Stimulated activated CD8-positive, alpha-beta memory T cell treated with anti-CD3 and anti-CD28 coated beads, Interleukin-12 subunit alpha, Interleukin-12 subunit beta, amount 100 ng/mL, for 24 hours (primary cell): ENCODE data around the gene SLC22A2.
"Not testable (repeated sequence)": the region's sequence is repeated elsewhere in the genome, so short reads cannot be mapped to it uniquely, and the experiment has no call there.

Experiments used
- DNase-seq: peaks from one replicate; pipeline ENCODE4 v3.0.0-alpha.2; 2020; ENCODE audit errors: extremely low read depth

Gene SLC22A2

GRCh38 chr6:160258346-160259142 lies at the start of gene SLC22A2:
Gene SLC22A2, minus strand, starts transcription at chr6:160258821. Its CDS starts 64 bp downstream, at chr6:160258757.
- DNase-seq = no peak

- no peak for DNase-seq
These were observed 47.5 kb upstream of the SLC22A2 start for GRCh38 chr6:160305926-160306713.

- DNase-seq = no peak
These were observed 45.2 kb upstream of the SLC22A2 start for GRCh38 chr6:160303806-160304205.

- not testable (repeated sequence) for DNase-seq
These were observed 43.9 kb upstream of the SLC22A2 start for GRCh38 chr6:160302431-160303082.

- no peak for DNase-seq
These were observed 42.7 kb upstream of the SLC22A2 start for GRCh38 chr6:160301339-160301738.

GRCh38 chr6:160300076-160300695 lies 41.6 kb upstream of the SLC22A2 start:
- DNase-seq = no peak

- DNase-seq = no peak
These were observed 40.9 kb upstream of the SLC22A2 start for GRCh38 chr6:160299559-160299958.

GRCh38 chr6:160298121-160298520 lies 39.5 kb upstream of the SLC22A2 start:
- DNase-seq = no peak

- DNase-seq = no peak
These were observed 38.7 kb upstream of the SLC22A2 start for GRCh38 chr6:160297310-160297709.

- DNase-seq = no peak
These were observed 35.2 kb upstream of the SLC22A2 start for GRCh38 chr6:160293844-160294243.

GRCh38 chr6:160285541-160286105 lies 27.0 kb upstream of the SLC22A2 start:
- DNase-seq = no peak

GRCh38 chr6:160284575-160284974 lies 26.0 kb upstream of the SLC22A2 start:
- DNase-seq = no peak

- DNase-seq = no peak
These were observed 23.8 kb upstream of the SLC22A2 start for GRCh38 chr6:160282444-160282843.

GRCh38 chr6:160279850-160280249 lies 21.2 kb upstream of the SLC22A2 start:
- no peak for DNase-seq

- DNase-seq = no peak
These were observed 20.2 kb upstream of the SLC22A2 start for GRCh38 chr6:160278786-160279310.

GRCh38 chr6:160278311-160278710 lies 19.7 kb upstream of the SLC22A2 start:
- DNase-seq = no peak

GRCh38 chr6:160277546-160277945 lies 18.9 kb upstream of the SLC22A2 start:
- no peak for DNase-seq

GRCh38 chr6:160277144-160277543 lies 18.5 kb upstream of the SLC22A2 start:
- DNase-seq = no peak

- no peak for DNase-seq
These were observed 17.5 kb upstream of the SLC22A2 start for GRCh38 chr6:160276126-160276525.

- no peak for DNase-seq
These were observed 16.9 kb upstream of the SLC22A2 start for GRCh38 chr6:160275511-160276003.

- DNase-seq = no peak
These were observed 16.4 kb upstream of the SLC22A2 start for GRCh38 chr6:160274871-160275510.
